ENCODE measurements around the gene PUM1.

Gene PUM1

DNA sequence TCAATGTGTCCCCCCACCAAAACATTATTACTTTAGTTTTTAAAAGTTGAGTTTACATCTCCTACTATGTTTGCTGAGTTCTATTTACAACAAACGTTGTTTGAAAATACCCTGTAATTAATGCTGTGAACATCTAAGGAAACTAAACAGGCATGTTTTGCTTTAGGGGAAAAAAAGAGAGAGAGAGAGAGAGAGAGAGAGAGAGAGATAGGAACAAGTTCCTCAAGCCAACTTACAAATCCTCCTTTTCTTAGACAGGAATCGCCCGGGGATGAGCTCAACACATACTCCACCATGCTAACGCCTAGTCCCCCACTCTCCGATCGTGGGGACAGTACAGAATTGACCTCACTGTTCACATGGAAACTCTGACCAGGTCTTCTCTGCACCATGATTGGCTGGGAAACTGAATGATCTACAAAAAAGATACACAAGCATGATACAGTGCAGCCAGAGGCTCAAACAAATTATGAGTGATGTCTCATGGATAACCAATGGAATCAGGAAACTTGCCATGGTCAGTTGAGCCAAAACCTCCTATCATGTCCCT, 59.8 kb downstream of the PUM1 start:
- ChIA-PET POLR2A (no interaction called here), CTCF (interaction anchor here (1.1 to 1.5 kb wide), 3 partner anchors 12 to 19 kb away, joined by 3 to 4 read pairs (median 3); no protein-coding TSS in a partner anchor)
- DNase-seq (ENCODE audit: extremely low spot score), result no peak
- TF ChIP-seq, protein P1, sequence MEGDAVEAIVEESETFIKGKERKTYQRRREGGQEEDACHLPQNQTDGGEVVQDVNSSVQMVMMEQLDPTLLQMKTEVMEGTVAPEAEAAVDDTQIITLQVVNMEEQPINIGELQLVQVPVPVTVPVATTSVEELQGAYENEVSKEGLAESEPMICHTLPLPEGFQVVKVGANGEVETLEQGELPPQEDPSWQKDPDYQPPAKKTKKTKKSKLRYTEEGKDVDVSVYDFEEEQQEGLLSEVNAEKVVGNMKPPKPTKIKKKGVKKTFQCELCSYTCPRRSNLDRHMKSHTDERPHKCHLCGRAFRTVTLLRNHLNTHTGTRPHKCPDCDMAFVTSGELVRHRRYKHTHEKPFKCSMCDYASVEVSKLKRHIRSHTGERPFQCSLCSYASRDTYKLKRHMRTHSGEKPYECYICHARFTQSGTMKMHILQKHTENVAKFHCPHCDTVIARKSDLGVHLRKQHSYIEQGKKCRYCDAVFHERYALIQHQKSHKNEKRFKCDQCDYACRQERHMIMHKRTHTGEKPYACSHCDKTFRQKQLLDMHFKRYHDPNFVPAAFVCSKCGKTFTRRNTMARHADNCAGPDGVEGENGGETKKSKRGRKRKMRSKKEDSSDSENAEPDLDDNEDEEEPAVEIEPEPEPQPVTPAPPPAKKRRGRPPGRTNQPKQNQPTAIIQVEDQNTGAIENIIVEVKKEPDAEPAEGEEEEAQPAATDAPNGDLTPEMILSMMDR (IDR thresholded peaks at IDR 0.05; ENCODE audit: control extremely low read depth, extremely low read depth, low read depth, missing control alignments), result no peak

DNA sequence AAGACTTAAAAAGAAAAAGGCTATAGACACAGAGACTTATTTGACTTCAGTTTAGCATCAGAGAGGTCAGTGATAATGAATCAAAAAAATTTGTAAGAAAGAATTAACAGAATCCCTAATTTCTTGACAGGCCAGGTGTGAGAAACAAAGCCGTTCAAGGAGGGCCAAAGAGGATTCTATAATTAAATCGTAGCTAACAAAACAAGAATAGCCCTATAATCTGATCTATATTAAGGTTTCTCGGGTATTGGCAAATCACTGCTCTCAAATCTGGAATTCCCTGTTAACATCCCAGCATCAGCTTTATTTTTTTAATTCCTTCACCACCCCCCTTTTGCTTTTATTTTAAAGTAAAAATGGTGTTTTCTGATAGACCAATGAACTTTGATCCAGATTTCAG, 60.3 kb downstream of the PUM1 start:
- CTCF ChIA-PET, result interaction anchor here (1.1 to 1.3 kb wide), 4 partner anchors 12 to 77 kb away, joined by 3 to 4 read pairs (median 4); no protein-coding TSS in a partner anchor
- TF ChIP-seq, protein P1 (IDR thresholded peaks at IDR 0.05; ENCODE audit: control extremely low read depth, extremely low read depth, low read depth, missing control alignments), result no peak

DNA sequence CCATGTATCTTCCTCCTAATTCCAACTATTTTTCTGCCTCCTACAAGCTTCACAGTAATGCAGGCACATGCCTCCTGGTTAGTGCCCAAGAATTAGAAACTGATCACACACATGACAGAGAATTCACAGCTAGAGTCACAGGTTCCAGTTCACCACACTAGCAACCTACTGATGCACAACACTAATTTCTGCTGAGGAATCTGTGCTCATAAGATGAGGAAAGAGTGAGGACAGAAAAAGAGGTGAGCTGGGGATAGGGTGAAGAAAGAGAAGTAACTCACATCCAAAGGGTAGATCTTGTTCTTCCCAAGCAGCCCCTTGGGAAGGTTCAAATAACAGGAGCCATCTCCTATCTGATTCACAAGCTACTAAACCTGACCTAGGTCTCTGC, 61.3 kb downstream of the PUM1 start:
- ChIA-PET CTCF (interaction anchor here (0.7 to 2.6 kb wide), 7 partner anchors 9 to 76 kb away, joined by 3 to 14 read pairs (median 4); no protein-coding TSS in a partner anchor), POLR2A (no interaction called here)
- TF ChIP-seq, protein P1 (IDR thresholded peaks at IDR 0.05; ENCODE audit: control extremely low read depth, extremely low read depth, low read depth, missing control alignments), result no peak
- no peak for DNase-seq (ENCODE audit: extremely low spot score)

More for the DNA sequence above, 60.3 kb downstream of the PUM1 start:
- DNase-seq (ENCODE audit: extremely low spot score), result no peak
- POLR2A ChIA-PET, result no interaction called here

DNA sequence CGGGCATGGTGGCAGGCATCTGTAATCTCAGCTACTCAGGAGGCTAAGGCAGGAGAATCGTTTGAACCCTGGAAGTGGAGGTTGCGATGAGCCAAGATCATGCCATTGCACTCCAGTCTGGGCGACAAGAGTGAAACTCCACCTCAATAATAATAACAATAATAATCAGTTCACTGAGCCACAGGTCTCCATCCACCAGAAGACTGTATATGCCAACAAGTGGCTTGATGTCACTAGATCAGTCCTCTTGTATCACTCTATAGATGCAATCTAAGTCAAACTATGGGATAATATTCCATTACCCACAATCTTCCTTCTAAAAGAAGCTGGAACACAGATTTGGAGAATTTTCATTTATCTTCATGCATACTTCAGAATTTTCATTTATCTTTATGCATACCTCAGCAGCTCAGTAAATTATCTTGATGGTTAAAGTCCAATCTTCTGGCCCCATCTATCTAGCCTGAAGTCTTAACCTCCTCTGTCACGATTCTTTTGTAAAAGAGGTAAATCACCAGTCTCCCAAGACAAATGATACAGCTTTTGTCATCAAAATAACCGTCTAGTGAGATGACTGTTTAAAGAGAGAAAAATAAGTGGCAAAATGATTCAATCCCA, 61.8 kb downstream of the PUM1 start:
- no peak for DNase-seq (ENCODE audit: extremely low spot score)
- ChIA-PET CTCF (interaction anchor here (0.7 to 2.6 kb wide), 5 partner anchors 9 to 24 kb away, joined by 3 to 14 read pairs (median 5); no protein-coding TSS in a partner anchor), POLR2A (interaction anchor here (0.6 kb wide), 1 partner anchor 52 kb away, joined by 7 read pairs; no protein-coding TSS in a partner anchor)
- TF ChIP-seq, protein P1 (IDR thresholded peaks at IDR 0.05; ENCODE audit: control extremely low read depth, extremely low read depth, low read depth, missing control alignments), result no peak

DNA sequence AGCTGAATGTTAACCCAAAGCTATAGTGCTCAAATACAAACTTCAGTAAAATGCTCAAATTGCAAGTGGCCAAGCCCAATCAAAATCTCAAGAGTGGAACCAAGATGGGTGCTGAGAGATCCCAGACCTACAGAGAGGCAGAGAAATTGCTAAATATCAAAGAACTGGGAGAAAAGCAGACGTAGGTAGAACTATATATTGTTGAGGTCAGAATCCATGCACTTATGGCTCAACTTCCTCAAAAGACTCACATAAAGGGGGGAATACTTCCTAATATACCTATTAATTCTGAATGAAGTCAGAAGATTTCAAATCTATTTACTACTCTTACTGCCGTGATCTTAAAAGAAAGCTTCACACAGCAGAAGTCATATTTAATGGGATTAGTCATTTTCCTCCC, 65.2 kb downstream of the PUM1 start:
- DNase-seq (ENCODE audit: extremely low spot score), result no peak
- ChIA-PET POLR2A (no interaction called here), CTCF (interaction anchor here (1.2 to 2.5 kb wide), 5 partner anchors 10 to 36 kb away, joined by 3 to 9 read pairs (median 5); no protein-coding TSS in a partner anchor)
- TF ChIP-seq, protein P1 (IDR thresholded peaks at IDR 0.05; ENCODE audit: control extremely low read depth, extremely low read depth, low read depth, missing control alignments), result no peak

DNA sequence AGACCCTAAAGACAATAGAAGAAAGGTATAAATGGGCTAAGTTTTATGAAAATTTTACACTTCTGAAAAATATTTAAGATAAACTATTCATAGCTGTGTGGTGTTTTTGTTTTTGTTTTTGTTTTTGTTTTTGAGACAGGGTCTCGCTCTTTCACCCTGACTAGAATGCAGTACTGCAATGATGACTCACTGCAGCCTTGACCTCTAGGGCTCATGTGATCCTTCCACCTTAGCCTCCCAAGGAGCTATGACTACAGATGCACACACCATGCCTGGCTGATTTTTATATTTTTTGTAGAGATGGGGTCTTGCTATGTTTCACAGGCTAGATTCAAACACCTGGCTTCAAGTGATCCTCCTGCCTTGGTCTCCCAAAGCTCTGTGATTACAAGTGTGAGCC, 66.6 kb downstream of the PUM1 start:
- CTCF ChIA-PET, result interaction anchor here (0.7 to 1.3 kb wide), 6 partner anchors 9 to 27 kb away, joined by 3 to 5 read pairs (median 3); no protein-coding TSS in a partner anchor
- no peak for DNase-seq (ENCODE audit: extremely low spot score)
- POLR2A ChIA-PET, result interaction anchor here (0.5 kb wide), 1 partner anchor 1818 kb away, joined by 3 read pairs; no protein-coding TSS in a partner anchor
- TF ChIP-seq, protein P1 (IDR thresholded peaks at IDR 0.05; ENCODE audit: control extremely low read depth, extremely low read depth, low read depth, missing control alignments), result no peak
